ENCODE data around the gene NFILZ. TPM values are rescaled to one million over a fixed set of nuclear protein-coding genes. Genes with fewer than 3 reads are reported as not detected.
A peak's percentile ranks its signal among the peaks of the same experiment; 100 is the strongest.

The NFILZ gene
- total and polyA plus RNA-seq, 2 donors (not counting 1 experiment from before 2014, with no cell fraction given) = not detected

DNA sequence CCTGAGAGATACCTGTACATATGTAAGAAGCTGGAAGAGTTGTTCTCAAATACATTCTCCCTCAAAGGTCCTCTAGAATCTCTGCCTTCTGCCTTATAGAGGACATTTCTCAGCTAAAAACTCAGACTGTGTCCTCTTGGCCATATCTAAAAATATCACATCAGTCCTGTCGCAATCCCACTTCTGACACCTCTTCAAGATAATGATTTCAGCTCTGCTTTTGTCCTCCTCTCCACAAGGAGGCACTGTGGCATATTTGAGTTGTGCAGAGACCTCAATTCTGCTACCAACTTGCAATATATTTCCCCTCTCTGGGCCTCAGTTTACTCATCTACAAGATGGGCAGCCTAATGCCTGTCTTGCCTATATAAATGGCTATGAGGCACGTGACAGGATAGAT, 36.5 kb upstream of the NFILZ start:
- TF ChIP-seq, protein P1, sequence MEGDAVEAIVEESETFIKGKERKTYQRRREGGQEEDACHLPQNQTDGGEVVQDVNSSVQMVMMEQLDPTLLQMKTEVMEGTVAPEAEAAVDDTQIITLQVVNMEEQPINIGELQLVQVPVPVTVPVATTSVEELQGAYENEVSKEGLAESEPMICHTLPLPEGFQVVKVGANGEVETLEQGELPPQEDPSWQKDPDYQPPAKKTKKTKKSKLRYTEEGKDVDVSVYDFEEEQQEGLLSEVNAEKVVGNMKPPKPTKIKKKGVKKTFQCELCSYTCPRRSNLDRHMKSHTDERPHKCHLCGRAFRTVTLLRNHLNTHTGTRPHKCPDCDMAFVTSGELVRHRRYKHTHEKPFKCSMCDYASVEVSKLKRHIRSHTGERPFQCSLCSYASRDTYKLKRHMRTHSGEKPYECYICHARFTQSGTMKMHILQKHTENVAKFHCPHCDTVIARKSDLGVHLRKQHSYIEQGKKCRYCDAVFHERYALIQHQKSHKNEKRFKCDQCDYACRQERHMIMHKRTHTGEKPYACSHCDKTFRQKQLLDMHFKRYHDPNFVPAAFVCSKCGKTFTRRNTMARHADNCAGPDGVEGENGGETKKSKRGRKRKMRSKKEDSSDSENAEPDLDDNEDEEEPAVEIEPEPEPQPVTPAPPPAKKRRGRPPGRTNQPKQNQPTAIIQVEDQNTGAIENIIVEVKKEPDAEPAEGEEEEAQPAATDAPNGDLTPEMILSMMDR (conservative IDR thresholded peaks at IDR 0.05 in 1 of 2, IDR thresholded peaks at IDR 0.05 in 1 of 2; ENCODE audit: low read depth in 1 of 2, low read length in 2 of 2) = peak in 1 of 2 donors; percentile 23
- no peak for TF ChIP-seq EZH2 (IDR thresholded peaks at IDR 0.05; ENCODE audit: low read length, missing control alignments)
- H3K79me2 ChIP-seq (ENCODE audit: control insufficient read depth, insufficient read depth, low read length) = no peaks in the 10 kb centered on the region
- no peak overlapping the region for H3K27ac ChIP-seq (ENCODE audit: insufficient read depth, low read length)
- DNase-seq (ENCODE audit: low read depth in 2 of 2) = no peak
- H3K36me3 ChIP-seq (ENCODE audit: control insufficient read depth, insufficient read depth, low read length) = no peaks in the 10 kb centered on the region
- no peak overlapping the region for H3K4me3 ChIP-seq (replicated peaks in 1 of 4; ENCODE audit: control extremely low read depth in 1 of 4, insufficient read depth in 1 of 4, low read depth in 3 of 4, low read length in 4 of 4)
- H3K4me2 ChIP-seq (ENCODE audit: extremely low read depth, insufficient read depth, low read length) = no peak overlapping the region
- no peak overlapping the region for H3K9ac ChIP-seq (ENCODE audit: insufficient read depth, low read length)
- no peak overlapping the region for H2AFZ ChIP-seq (ENCODE audit: low read length)
- H3K27me3 ChIP-seq (ENCODE audit: control insufficient read depth, insufficient read depth, low read length) = no peaks in the 10 kb centered on the region
- no peaks in the 10 kb centered on the region for H4K20me1 ChIP-seq (ENCODE audit: control insufficient read depth, extremely low read depth, insufficient read depth, low read length)
- H3K9me3 ChIP-seq (ENCODE audit: control insufficient read depth, insufficient read depth, low read depth, low read length) = no peaks in the 10 kb centered on the region
- peaks cover 3% of the 10 kb centered on the region for H3K4me1 ChIP-seq (ENCODE audit: control insufficient read depth, extremely low read depth, insufficient read depth, low read length)

DNA sequence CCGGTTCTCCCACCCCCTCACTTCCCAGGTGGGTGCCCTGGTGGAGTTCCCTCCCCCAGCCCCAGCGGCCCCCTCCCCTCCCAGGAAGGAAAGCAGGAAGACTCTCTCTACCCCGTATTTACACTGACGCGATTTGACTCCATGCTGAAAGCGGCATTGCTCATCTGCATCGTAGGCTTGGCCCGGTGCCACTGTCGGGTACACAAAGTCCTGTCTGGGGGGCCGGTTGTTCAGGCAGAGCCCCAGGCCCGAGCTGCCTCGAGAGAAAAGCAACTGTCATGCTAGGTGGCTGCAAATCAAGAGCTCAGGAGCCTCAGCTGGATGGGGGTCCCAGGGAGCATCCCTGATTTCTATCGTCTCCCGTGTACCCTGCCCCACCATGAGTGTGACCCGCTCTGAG, 34.8 kb upstream of the NFILZ start:
- H3K4me2 ChIP-seq (ENCODE audit: extremely low read depth, insufficient read depth, low read length) = no peak overlapping the region
- no peaks in the 10 kb centered on the region for H3K36me3 ChIP-seq (ENCODE audit: control insufficient read depth, insufficient read depth, low read length)
- H3K9me3 ChIP-seq (ENCODE audit: control insufficient read depth, insufficient read depth, low read depth, low read length) = no peaks in the 10 kb centered on the region
- H3K9ac ChIP-seq (ENCODE audit: insufficient read depth, low read length) = no peak overlapping the region
- H3K4me3 ChIP-seq (replicated peaks in 1 of 4; ENCODE audit: control extremely low read depth in 1 of 4, insufficient read depth in 1 of 4, low read depth in 3 of 4, low read length in 4 of 4) = no peak overlapping the region
- no peaks in the 10 kb centered on the region for H3K27me3 ChIP-seq (ENCODE audit: control insufficient read depth, insufficient read depth, low read length)
- no peak overlapping the region for H2AFZ ChIP-seq (ENCODE audit: low read length)
- TF ChIP-seq EZH2 (IDR thresholded peaks at IDR 0.05; ENCODE audit: low read length, missing control alignments) = no peak
- TF ChIP-seq, protein P1 (conservative IDR thresholded peaks at IDR 0.05 in 1 of 2, IDR thresholded peaks at IDR 0.05 in 1 of 2; ENCODE audit: low read depth in 1 of 2, low read length in 2 of 2) = no peak
- no peak overlapping the region for H3K27ac ChIP-seq (ENCODE audit: insufficient read depth, low read length)
- no peaks in the 10 kb centered on the region for H4K20me1 ChIP-seq (ENCODE audit: control insufficient read depth, extremely low read depth, insufficient read depth, low read length)
- no peak for DNase-seq (ENCODE audit: low read depth in 2 of 2)
- peaks cover 3% of the 10 kb centered on the region for H3K4me1 ChIP-seq (ENCODE audit: control insufficient read depth, extremely low read depth, insufficient read depth, low read length)
- no peaks in the 10 kb centered on the region for H3K79me2 ChIP-seq (ENCODE audit: control insufficient read depth, insufficient read depth, low read length)

DNA sequence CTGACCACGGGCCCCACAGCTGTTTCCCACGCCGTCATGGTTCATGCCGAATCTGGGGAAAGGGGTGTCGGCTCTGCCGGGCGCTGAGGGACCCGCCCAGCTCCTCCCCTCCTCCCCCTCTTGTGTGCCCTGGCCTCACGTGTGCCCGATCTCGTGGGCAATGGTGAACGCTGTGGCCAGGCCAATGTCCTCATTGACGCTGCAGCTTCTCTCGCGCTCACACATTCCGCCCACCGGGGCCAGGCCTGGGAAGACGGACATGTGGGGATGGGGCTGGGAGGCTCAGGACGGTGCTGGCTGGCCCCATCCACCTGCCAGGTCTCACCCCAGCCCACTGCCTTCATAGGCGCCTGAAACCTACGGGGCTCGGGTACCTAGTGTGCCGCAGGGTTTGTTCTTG, 34.3 kb upstream of the NFILZ start:
- TF ChIP-seq, protein P1 (conservative IDR thresholded peaks at IDR 0.05 in 1 of 2, IDR thresholded peaks at IDR 0.05 in 1 of 2; ENCODE audit: low read depth in 1 of 2, low read length in 2 of 2) = no peak
- Histone ChIP-seq H3K4me3 (replicated peaks in 1 of 4; ENCODE audit: control extremely low read depth in 1 of 4, insufficient read depth in 1 of 4, low read depth in 3 of 4, low read length in 4 of 4) (no peak overlapping the region), H3K4me1 (ENCODE audit: control insufficient read depth, extremely low read depth, insufficient read depth, low read length) (peaks cover 3% of the 10 kb centered on the region), H3K27me3 (ENCODE audit: control insufficient read depth, insufficient read depth, low read length) (no peaks in the 10 kb centered on the region), H3K9me3 (ENCODE audit: control insufficient read depth, insufficient read depth, low read depth, low read length) (no peaks in the 10 kb centered on the region), H3K4me2 (ENCODE audit: extremely low read depth, insufficient read depth, low read length) (no peak overlapping the region), H2AFZ (ENCODE audit: low read length) (no peak overlapping the region), H3K9ac (ENCODE audit: insufficient read depth, low read length) (no peak overlapping the region), H4K20me1 (ENCODE audit: control insufficient read depth, extremely low read depth, insufficient read depth, low read length) (no peaks in the 10 kb centered on the region), H3K36me3 (ENCODE audit: control insufficient read depth, insufficient read depth, low read length) (no peaks in the 10 kb centered on the region), H3K79me2 (ENCODE audit: control insufficient read depth, insufficient read depth, low read length) (no peaks in the 10 kb centered on the region), H3K27ac (ENCODE audit: insufficient read depth, low read length) (no peak overlapping the region)
- DNase-seq (ENCODE audit: low read depth in 2 of 2) = no peak
